ENCODE measurements around the gene KIR3DL2. TPM values are rescaled to one million over a fixed set of nuclear protein-coding genes. Genes with fewer than 3 reads are reported as not detected.

KIR3DL2 gene
- polyA plus RNA-seq, 1 of the 3 experiments (the other 2 are of a cell fraction): not detected

DNA sequence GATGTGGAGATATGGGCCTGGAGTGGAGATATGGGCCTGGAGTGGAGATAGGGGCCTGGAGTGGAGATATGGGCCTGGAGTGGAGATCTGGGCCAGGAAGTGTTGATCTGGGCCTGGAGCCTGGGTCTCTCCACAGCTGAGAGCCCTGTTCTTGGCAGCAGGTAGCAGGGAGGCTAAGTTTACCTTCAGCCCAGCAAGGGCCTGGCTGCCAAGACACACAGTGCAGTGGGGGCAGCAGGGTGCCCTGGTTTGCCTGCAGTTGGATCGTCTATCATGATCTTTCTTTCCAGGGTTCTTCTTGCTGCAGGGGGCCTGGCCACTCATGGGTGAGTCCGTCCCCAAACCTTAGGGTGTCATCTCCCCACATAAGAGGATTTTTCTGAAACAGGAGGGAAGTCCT, 687 bp downstream of the KIR3DL2 start:
- WGBS (ENCODE audit: low lambda C conversion rate): 0% methylated on average over 2 of the region's 2 CpGs
- no peak overlapping the region for H3K27ac ChIP-seq (ENCODE audit: low read depth in 2 of 2, low read length in 1 of 2)
- no peaks in the 10 kb centered on the region for H3K9me2 ChIP-seq

More for the DNA sequence above, 687 bp downstream of the KIR3DL2 start:
- Histone ChIP-seq H3K36me3 (replicated peaks in 1 of 2; ENCODE audit: control insufficient read depth in 1 of 2, insufficient read depth in 2 of 2, low read length in 1 of 2) (no peaks in the 10 kb centered on the region), H4K20me1 (ENCODE audit: insufficient read depth) (no peaks in the 10 kb centered on the region), H2AFZ (ENCODE audit: low read depth) (no peak overlapping the region), H3K4me2 (no peak overlapping the region), H3K79me2 (ENCODE audit: insufficient read depth) (no peaks in the 10 kb centered on the region), H3K9me3 (no peaks in the 10 kb centered on the region), H3K4me1 (ENCODE audit: control insufficient read depth in 1 of 2, insufficient read depth in 2 of 2, low read depth in 1 of 2, low read length in 1 of 2) (no peaks in the 10 kb centered on the region), H3K4me3 (ENCODE audit: low read depth in 2 of 2, low read length in 1 of 2) (no peak overlapping the region), H3K9ac (no peak overlapping the region), H3F3A (replicated peaks; ENCODE audit: insufficient read depth) (no peaks in the 10 kb centered on the region), H3K27me3 (ENCODE audit: insufficient read depth) (no peaks in the 10 kb centered on the region; the same call in 1 of the 2 replicates)
- no peak for DNase-seq
- no peak for TF ChIP-seq JUND (IDR thresholded peaks at IDR 0.05)
- no peak for TF ChIP-seq RXRA (IDR thresholded peaks at IDR 0.05; ENCODE audit: borderline replicate concordance, low read depth)
- TF ChIP-seq SMC3 (IDR thresholded peaks at IDR 0.05; ENCODE audit: low read depth, low read length): no peak
- TF ChIP-seq, protein P1, sequence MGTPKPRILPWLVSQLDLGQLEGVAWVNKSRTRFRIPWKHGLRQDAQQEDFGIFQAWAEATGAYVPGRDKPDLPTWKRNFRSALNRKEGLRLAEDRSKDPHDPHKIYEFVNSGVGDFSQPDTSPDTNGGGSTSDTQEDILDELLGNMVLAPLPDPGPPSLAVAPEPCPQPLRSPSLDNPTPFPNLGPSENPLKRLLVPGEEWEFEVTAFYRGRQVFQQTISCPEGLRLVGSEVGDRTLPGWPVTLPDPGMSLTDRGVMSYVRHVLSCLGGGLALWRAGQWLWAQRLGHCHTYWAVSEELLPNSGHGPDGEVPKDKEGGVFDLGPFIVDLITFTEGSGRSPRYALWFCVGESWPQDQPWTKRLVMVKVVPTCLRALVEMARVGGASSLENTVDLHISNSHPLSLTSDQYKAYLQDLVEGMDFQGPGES (IDR thresholded peaks at IDR 0.05; ENCODE audit: low read depth, low read length): no peak
- no peak for TF ChIP-seq CHD2 (IDR thresholded peaks at IDR 0.05; ENCODE audit: low read length, partially characterized antibody)
- TF ChIP-seq, protein P2, sequence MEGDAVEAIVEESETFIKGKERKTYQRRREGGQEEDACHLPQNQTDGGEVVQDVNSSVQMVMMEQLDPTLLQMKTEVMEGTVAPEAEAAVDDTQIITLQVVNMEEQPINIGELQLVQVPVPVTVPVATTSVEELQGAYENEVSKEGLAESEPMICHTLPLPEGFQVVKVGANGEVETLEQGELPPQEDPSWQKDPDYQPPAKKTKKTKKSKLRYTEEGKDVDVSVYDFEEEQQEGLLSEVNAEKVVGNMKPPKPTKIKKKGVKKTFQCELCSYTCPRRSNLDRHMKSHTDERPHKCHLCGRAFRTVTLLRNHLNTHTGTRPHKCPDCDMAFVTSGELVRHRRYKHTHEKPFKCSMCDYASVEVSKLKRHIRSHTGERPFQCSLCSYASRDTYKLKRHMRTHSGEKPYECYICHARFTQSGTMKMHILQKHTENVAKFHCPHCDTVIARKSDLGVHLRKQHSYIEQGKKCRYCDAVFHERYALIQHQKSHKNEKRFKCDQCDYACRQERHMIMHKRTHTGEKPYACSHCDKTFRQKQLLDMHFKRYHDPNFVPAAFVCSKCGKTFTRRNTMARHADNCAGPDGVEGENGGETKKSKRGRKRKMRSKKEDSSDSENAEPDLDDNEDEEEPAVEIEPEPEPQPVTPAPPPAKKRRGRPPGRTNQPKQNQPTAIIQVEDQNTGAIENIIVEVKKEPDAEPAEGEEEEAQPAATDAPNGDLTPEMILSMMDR (IDR thresholded peaks at IDR 0.05): no peak
- TF ChIP-seq, protein P3, sequence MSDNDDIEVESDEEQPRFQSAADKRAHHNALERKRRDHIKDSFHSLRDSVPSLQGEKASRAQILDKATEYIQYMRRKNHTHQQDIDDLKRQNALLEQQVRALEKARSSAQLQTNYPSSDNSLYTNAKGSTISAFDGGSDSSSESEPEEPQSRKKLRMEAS (IDR thresholded peaks at IDR 0.05; ENCODE audit: low read depth): no peak
- TF ChIP-seq, protein P4, sequence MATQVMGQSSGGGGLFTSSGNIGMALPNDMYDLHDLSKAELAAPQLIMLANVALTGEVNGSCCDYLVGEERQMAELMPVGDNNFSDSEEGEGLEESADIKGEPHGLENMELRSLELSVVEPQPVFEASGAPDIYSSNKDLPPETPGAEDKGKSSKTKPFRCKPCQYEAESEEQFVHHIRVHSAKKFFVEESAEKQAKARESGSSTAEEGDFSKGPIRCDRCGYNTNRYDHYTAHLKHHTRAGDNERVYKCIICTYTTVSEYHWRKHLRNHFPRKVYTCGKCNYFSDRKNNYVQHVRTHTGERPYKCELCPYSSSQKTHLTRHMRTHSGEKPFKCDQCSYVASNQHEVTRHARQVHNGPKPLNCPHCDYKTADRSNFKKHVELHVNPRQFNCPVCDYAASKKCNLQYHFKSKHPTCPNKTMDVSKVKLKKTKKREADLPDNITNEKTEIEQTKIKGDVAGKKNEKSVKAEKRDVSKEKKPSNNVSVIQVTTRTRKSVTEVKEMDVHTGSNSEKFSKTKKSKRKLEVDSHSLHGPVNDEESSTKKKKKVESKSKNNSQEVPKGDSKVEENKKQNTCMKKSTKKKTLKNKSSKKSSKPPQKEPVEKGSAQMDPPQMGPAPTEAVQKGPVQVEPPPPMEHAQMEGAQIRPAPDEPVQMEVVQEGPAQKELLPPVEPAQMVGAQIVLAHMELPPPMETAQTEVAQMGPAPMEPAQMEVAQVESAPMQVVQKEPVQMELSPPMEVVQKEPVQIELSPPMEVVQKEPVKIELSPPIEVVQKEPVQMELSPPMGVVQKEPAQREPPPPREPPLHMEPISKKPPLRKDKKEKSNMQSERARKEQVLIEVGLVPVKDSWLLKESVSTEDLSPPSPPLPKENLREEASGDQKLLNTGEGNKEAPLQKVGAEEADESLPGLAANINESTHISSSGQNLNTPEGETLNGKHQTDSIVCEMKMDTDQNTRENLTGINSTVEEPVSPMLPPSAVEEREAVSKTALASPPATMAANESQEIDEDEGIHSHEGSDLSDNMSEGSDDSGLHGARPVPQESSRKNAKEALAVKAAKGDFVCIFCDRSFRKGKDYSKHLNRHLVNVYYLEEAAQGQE (IDR thresholded peaks at IDR 0.05; ENCODE audit: low read depth, low read length): no peak
- TF ChIP-seq, protein P5, sequence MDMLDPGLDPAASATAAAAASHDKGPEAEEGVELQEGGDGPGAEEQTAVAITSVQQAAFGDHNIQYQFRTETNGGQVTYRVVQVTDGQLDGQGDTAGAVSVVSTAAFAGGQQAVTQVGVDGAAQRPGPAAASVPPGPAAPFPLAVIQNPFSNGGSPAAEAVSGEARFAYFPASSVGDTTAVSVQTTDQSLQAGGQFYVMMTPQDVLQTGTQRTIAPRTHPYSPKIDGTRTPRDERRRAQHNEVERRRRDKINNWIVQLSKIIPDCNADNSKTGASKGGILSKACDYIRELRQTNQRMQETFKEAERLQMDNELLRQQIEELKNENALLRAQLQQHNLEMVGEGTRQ (IDR thresholded peaks at IDR 0.05; ENCODE audit: borderline replicate concordance, low read depth, low read length): no peak
- TF ChIP-seq GATA2 (CRISPR knock-in tag; IDR thresholded peaks at IDR 0.05): no peak
- TF ChIP-seq EP300 (IDR thresholded peaks at IDR 0.05; ENCODE audit: borderline replicate concordance in 1 of 2, low read depth in 1 of 2, low read length in 1 of 2): no peak
- TF ChIP-seq RCOR1 (IDR thresholded peaks at IDR 0.05; ENCODE audit: low read length): no peak
- ChIA-PET POLR2A (no interaction called here), CTCF (no interaction called here)
